ENCODE data around the gene INTS7.
"Not testable (repeated sequence)": the region's sequence is repeated elsewhere in the genome, so short reads cannot be mapped to it uniquely, and the experiment has no call there.

Gene INTS7

GRCh38 chr1:211973541-211973940 is 61.8 kb downstream of the INTS7 start:
- DNase-seq, result no peak

GRCh38 chr1:211968200-211968834 is 67.0 kb downstream of the INTS7 start:
- DNase-seq, result no peak

- DNase-seq, result no peak
Observed at GRCh38 chr1:211967704-211968103, 67.7 kb downstream of the INTS7 start.

- DNase-seq, result no peak
Observed at GRCh38 chr1:211965108-211965805, 70.1 kb downstream of the INTS7 start.

- DNase-seq, result no peak
Observed at GRCh38 chr1:211959680-211960079, 75.7 kb downstream of the INTS7 start.

GRCh38 chr1:211959221-211959620 is 76.1 kb downstream of the INTS7 start:
- DNase-seq, result no peak

- DNase-seq, result not testable (repeated sequence)
Observed at GRCh38 chr1:211954028-211954427, 81.3 kb downstream of the INTS7 start.

- DNase-seq, result not testable (repeated sequence)
Observed at GRCh38 chr1:211953543-211953942, 81.8 kb downstream of the INTS7 start.

- no peak for DNase-seq
Observed at GRCh38 chr1:211952299-211952698, 83.1 kb downstream of the INTS7 start.

- DNase-seq, result no peak
Observed at GRCh38 chr1:211951856-211952255, 83.5 kb downstream of the INTS7 start.

- DNase-seq, result no peak
Observed at GRCh38 chr1:211948377-211948776, 87.0 kb downstream of the INTS7 start.

GRCh38 chr1:211947396-211948295 is 87.7 kb downstream of the INTS7 start:
- no peak for DNase-seq

- DNase-seq, result no peak
Observed at GRCh38 chr1:211944733-211945500, 90.4 kb downstream of the INTS7 start.

GRCh38 chr1:211942583-211942982 is 92.8 kb downstream of the INTS7 start:
- no peak for DNase-seq

- peak; percentile 75 for DNase-seq
Observed at GRCh38 chr1:211939876-211940468, 95.4 kb downstream of the INTS7 start.

- no peak for DNase-seq
Observed at GRCh38 chr1:211938561-211938997, 96.8 kb downstream of the INTS7 start.

- not testable (repeated sequence) for DNase-seq
Observed at GRCh38 chr1:211937422-211937821, 97.9 kb downstream of the INTS7 start.

GRCh38 chr1:211935448-211935970 is 99.8 kb downstream of the INTS7 start:
- peak; percentile 87 for DNase-seq

- DNase-seq, result no peak
Observed at GRCh38 chr1:211933946-211934714, 101.2 kb downstream of the INTS7 start.

- DNase-seq, result no peak
Observed at GRCh38 chr1:211932933-211933254, 102.5 kb downstream of the INTS7 start.

- no peak for DNase-seq
Observed at GRCh38 chr1:211932231-211932932, 103.0 kb downstream of the INTS7 start.
